Loucy (cell line): Measurements from ENCODE around the gene ASIP.

Source experiments
- H2AFZ ChIP-seq: fragments of 200-600 bp; sonication (generic); 2 replicates; pipeline ENCODE4 v1.6.0; 2016; ENCODE audit warnings: antibody characterized with exemption, mild to moderate bottlenecking, low read length, moderate library complexity
- H3F3A ChIP-seq: fragments of 200-600 bp; 2 replicates; pipeline ENCODE4 v1.6.0; 2016; ENCODE audit warnings: antibody characterized with exemption, low read depth, mild to moderate bottlenecking
- H3K27me3 ChIP-seq: fragments of 200-600 bp; sonication (generic); 2 replicates; pipeline ENCODE4 v1.6.1; 2014; ENCODE audit warnings: low read length, mild to moderate bottlenecking; ENCODE audit not compliant: insufficient read depth, poor library complexity, severe bottlenecking
- H3K36me3 ChIP-seq: fragments of 200-600 bp; sonication (generic); 2 replicates; pipeline ENCODE4 v1.6.1; 2016; ENCODE audit warnings: low read length; ENCODE audit not compliant: insufficient read depth
- H3K4me1 ChIP-seq: fragments of 200-600 bp; sonication (generic); 2 replicates; pipeline ENCODE4 v1.5.1; 2014; ENCODE audit warnings: low read length, mild to moderate bottlenecking; ENCODE audit not compliant: insufficient read depth, poor library complexity, severe bottlenecking
- H3K4me2 ChIP-seq: fragments of 200-600 bp; sonication (generic); 2 replicates; pipeline ENCODE4 v1.6.0; 2014; ENCODE audit warnings: antibody characterized with exemption, low read length, low read depth, mild to moderate bottlenecking; ENCODE audit not compliant: poor library complexity, severe bottlenecking
- H3K4me3 ChIP-seq: fragments of 200-600 bp; sonication (generic); 2 replicates; pipeline ENCODE4 v1.5.1; 2014; ENCODE audit warnings: low read length, mild to moderate bottlenecking, mixed read lengths; ENCODE audit not compliant: poor library complexity, severe bottlenecking
- H3K79me2 ChIP-seq: fragments of 200-600 bp; sonication (generic); 2 replicates; pipeline ENCODE4 v1.6.1; 2014; ENCODE audit warnings: low read length; ENCODE audit not compliant: insufficient read depth
- H3K9ac ChIP-seq: fragments of 200-600 bp; sonication (generic); 2 replicates; pipeline ENCODE4 v1.6.0; 2014; ENCODE audit warnings: mild to moderate bottlenecking, low read depth, low read length, moderate library complexity; ENCODE audit not compliant: poor library complexity, severe bottlenecking
- H3K9me2 ChIP-seq: fragments of 200-600 bp; sonication (generic); replicated peaks from 2 replicates; pipeline ENCODE4 v1.6.1; 2016; ENCODE audit warnings: low read depth, low read length, mixed read lengths
- H3K9me3 ChIP-seq: fragments of 200-600 bp; sonication (generic); 2 replicates; pipeline ENCODE4 v1.6.1; 2014; ENCODE audit warnings: mild to moderate bottlenecking, antibody characterized with exemption, low read length, low read depth; ENCODE audit not compliant: insufficient read depth
- H4K20me1 ChIP-seq: fragments of 200-600 bp; sonication (generic); 2 replicates; pipeline ENCODE4 v1.6.0; 2014; ENCODE audit warnings: antibody characterized with exemption, low read length, mild to moderate bottlenecking; ENCODE audit not compliant: insufficient read depth, poor library complexity, severe bottlenecking
- EZH2phosphoT487 ChIP-seq: fragments of 200-600 bp; IDR thresholded peaks from 2 replicates; pipeline ENCODE4 v1.6.1; 2018; ENCODE audit warnings: antibody characterized with exemption, mild to moderate bottlenecking, moderate library complexity, borderline replicate concordance
- TF ChIP-seq, protein P1 (sequence below): fragments of 200-600 bp; sonication (generic); conservative IDR thresholded peaks from 2 replicates; pipeline ENCODE4 v1.5.1; 2014; ENCODE audit warnings: mild to moderate bottlenecking, antibody characterized with exemption, low read length

Gene ASIP

DNA sequence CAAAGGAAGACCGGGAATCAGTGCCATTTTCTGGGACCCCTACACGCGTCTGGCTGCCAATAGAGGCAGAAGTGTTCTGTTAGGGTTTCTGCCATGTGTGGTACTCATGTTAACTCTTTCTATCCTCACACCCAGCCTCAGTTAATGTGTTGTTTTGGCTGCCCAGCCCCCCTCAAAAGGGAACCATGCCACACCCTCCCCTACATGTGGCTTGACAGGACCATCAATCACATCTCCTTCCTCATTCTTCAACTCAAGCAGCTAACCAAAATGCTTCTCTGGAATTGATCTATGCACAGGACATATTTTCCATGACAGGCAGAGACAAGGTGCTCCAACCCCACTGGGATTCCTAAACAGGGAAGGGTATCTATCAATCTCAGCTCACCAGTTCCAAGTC lies 40.0 kb downstream of the ASIP start:
- no peak overlapping the region for H3K4me3 ChIP-seq
- no peaks in the 10 kb centered on the region for H3K9me3 ChIP-seq
- no peaks in the 10 kb centered on the region for H3K9me2 ChIP-seq
- no peak overlapping the region for H3K4me2 ChIP-seq
- H3F3A ChIP-seq = no peaks in the 10 kb centered on the region
- H4K20me1 ChIP-seq = no peaks in the 10 kb centered on the region
- H3K4me1 ChIP-seq = no peaks in the 10 kb centered on the region
- H3K9ac ChIP-seq = no peak overlapping the region
- no peak overlapping the region for H2AFZ ChIP-seq
- TF ChIP-seq, protein P1, sequence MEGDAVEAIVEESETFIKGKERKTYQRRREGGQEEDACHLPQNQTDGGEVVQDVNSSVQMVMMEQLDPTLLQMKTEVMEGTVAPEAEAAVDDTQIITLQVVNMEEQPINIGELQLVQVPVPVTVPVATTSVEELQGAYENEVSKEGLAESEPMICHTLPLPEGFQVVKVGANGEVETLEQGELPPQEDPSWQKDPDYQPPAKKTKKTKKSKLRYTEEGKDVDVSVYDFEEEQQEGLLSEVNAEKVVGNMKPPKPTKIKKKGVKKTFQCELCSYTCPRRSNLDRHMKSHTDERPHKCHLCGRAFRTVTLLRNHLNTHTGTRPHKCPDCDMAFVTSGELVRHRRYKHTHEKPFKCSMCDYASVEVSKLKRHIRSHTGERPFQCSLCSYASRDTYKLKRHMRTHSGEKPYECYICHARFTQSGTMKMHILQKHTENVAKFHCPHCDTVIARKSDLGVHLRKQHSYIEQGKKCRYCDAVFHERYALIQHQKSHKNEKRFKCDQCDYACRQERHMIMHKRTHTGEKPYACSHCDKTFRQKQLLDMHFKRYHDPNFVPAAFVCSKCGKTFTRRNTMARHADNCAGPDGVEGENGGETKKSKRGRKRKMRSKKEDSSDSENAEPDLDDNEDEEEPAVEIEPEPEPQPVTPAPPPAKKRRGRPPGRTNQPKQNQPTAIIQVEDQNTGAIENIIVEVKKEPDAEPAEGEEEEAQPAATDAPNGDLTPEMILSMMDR = no peak
- no peak for TF ChIP-seq EZH2phosphoT487
- H3K79me2 ChIP-seq = no peaks in the 10 kb centered on the region
- peaks cover 74% of the 10 kb centered on the region; the same call in 1 of the 2 replicates for H3K36me3 ChIP-seq
- no peaks in the 10 kb centered on the region for H3K27me3 ChIP-seq

DNA sequence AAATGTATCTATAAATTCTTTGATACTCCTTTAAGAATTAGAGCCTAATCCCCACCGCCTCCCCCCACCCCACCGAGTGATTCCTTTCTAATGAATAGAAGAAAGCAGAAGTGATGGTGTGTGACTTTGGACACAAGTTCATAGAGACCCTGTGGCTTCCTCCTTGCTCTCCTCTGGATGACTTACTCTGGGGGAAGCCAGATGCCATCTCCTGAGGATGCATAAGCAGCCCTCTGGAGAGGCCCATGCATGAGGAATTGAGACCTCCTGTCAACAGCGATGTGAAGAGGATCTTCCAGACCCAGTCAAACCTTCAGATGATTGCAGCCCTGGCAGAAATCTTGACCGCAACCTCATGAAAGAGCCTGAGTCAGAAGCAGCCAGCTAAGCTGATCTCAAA lies 40.8 kb downstream of the ASIP start:
- H3K36me3 ChIP-seq = peaks cover 66% of the 10 kb centered on the region; the same call in 1 of the 2 replicates
- H2AFZ ChIP-seq = no peak overlapping the region
- H3K9me3 ChIP-seq = no peaks in the 10 kb centered on the region
- no peaks in the 10 kb centered on the region for H4K20me1 ChIP-seq
- H3K4me2 ChIP-seq = no peak overlapping the region
- H3F3A ChIP-seq = no peaks in the 10 kb centered on the region
- no peaks in the 10 kb centered on the region for H3K27me3 ChIP-seq
- H3K9me2 ChIP-seq = no peaks in the 10 kb centered on the region
- H3K9ac ChIP-seq = no peak overlapping the region
- H3K4me1 ChIP-seq = no peaks in the 10 kb centered on the region
- no peak overlapping the region for H3K4me3 ChIP-seq
- TF ChIP-seq, protein P1 = no peak
- TF ChIP-seq EZH2phosphoT487 = no peak
- no peaks in the 10 kb centered on the region for H3K79me2 ChIP-seq

DNA sequence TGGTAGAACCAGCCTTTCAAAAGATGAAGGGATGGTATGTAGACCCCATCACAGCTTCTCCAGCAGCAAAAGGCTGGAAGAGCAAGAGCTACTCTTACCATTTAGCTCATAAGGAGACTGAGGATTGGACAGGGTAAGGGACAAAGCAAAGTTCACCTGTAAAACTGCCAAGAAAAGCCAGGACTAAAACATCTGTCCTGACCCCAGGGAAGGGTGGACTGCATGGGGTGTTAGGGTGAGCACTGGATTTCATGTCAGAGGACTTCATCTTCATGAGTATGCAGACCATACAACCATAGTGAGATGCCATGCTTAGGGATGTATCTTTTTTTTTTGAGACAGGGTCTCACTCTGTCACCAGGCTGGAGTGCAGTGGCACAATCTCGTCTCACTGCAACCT lies 42.6 kb downstream of the ASIP start:
- peaks cover 65% of the 10 kb centered on the region; the same call in 1 of the 2 replicates for H3K36me3 ChIP-seq
- H3K9me2 ChIP-seq = no peaks in the 10 kb centered on the region
- TF ChIP-seq, protein P1 = no peak
- no peak for TF ChIP-seq EZH2phosphoT487

More for the DNA sequence above, 42.6 kb downstream of the ASIP start:
- no peaks in the 10 kb centered on the region for H4K20me1 ChIP-seq
- no peaks in the 10 kb centered on the region for H3F3A ChIP-seq
- no peak overlapping the region for H3K4me2 ChIP-seq
- H2AFZ ChIP-seq = no peak overlapping the region
- H3K9me3 ChIP-seq = no peaks in the 10 kb centered on the region
- no peak overlapping the region for H3K4me3 ChIP-seq
- H3K79me2 ChIP-seq = no peaks in the 10 kb centered on the region
- no peaks in the 10 kb centered on the region for H3K27me3 ChIP-seq
- no peaks in the 10 kb centered on the region for H3K4me1 ChIP-seq
- H3K9ac ChIP-seq = no peak overlapping the region
